Skeletal muscle satellite cell (primary cell): Measurements from ENCODE around the gene PACRG.

Experiments
- H3K27me3 ChIP-seq: 2 replicates; pipeline ENCODE4 v1.7.0; 2013; ENCODE audit warnings: low read length; ENCODE audit not compliant: control insufficient read depth, insufficient read depth
- H3K36me3 ChIP-seq: 2 replicates; pipeline ENCODE4 v1.7.0; 2013; ENCODE audit warnings: mild to moderate bottlenecking, control low read depth, low read length; ENCODE audit not compliant: insufficient read depth
- H3K4me1 ChIP-seq: 2 replicates; pipeline ENCODE4 v1.7.0; 2013; ENCODE audit warnings: low read length; ENCODE audit not compliant: control insufficient read depth, insufficient read depth
- H3K4me2 ChIP-seq: 2 replicates; pipeline ENCODE4 v1.7.0; 2013; ENCODE audit warnings: mild to moderate bottlenecking, low read length
- H3K4me3 ChIP-seq: 2 replicates; pipeline ENCODE4 v1.7.0; 2013; ENCODE audit warnings: low read length
- H3K9ac ChIP-seq: 2 replicates; pipeline ENCODE4 v1.7.0; 2013; ENCODE audit warnings: mild to moderate bottlenecking, low read depth, low read length, moderate library complexity
- H3K9me3 ChIP-seq: replicated peaks from 2 replicates; pipeline ENCODE4 v1.7.0; 2013; ENCODE audit warnings: mild to moderate bottlenecking, control low read depth, low read length

PACRG gene

DNA sequence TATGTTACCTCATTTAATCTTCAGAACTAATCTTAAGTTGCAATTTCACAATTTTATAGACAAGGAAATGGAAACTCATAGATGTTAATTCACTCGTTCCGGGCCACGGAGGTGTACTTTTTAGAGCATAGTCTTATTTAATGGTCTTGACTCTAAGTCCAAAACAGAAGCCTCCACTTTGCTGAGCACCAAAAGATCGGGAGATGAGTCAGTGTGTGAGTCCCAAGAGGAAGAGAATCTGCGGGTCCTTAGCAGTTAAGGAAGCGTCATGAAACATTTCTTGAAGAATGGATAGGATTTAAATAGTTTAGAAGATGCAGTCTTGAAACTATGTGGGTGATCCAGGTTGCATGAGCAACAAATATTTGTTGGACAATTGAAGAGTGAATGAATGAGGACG lies 454.9 kb downstream of the PACRG start:
- Histone ChIP-seq H3K4me1 (no peaks in the 10 kb centered on the region), H3K9me3 (no peaks in the 10 kb centered on the region), H3K4me3 (no peak overlapping the region), H3K9ac (no peak overlapping the region), H3K4me2 (no peak overlapping the region), H3K36me3 (no peaks in the 10 kb centered on the region), H3K27me3 (no peaks in the 10 kb centered on the region)

DNA sequence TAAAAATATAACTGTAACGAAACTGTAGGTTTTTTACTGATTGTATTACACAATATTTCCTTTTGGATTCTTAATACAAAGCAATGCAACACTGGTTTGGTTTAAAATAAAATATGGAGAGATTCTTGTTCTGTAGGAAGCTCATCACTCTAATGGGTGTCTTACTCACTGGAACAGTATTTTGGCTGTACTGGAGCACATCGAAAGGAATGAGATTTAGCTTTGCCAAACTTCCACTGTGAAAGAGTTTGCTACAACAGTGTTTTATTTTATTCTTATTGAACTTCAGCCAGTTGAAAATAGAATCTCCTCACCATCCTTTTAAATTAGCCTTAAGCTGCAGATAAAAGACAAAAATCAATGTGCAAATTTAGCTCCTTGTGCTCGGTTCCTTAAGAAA lies 456.0 kb downstream of the PACRG start:
- Histone ChIP-seq H3K36me3 (no peaks in the 10 kb centered on the region), H3K9me3 (no peaks in the 10 kb centered on the region)

DNA sequence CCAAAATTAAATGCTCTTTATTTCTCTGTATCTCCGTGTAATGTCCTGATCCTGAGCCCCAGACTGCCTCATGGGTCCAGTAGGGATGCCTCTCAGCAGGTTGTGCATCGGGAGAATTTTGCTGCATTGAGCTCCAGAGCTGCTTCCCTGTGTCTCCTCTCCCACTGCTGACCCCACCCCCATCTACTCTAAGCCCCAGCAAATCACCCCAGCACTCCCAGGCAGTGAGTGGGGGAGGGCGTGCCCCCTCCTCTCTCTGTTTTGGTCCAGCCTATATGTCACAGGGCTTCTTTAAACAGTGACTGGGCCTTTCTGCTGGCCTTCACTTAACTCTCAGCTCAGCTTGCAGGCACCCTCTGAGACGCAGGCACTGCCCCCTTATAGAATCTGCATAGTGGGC lies 458.0 kb downstream of the PACRG start:
- no peak overlapping the region for H3K9ac ChIP-seq
- no peaks in the 10 kb centered on the region for H3K27me3 ChIP-seq
- H3K36me3 ChIP-seq = no peaks in the 10 kb centered on the region
- no peak overlapping the region for H3K4me2 ChIP-seq
- H3K4me3 ChIP-seq = no peak overlapping the region
- H3K9me3 ChIP-seq = no peaks in the 10 kb centered on the region
- no peaks in the 10 kb centered on the region for H3K4me1 ChIP-seq

More for the DNA sequence above, 456.0 kb downstream of the PACRG start:
- no peak overlapping the region for H3K4me2 ChIP-seq
- H3K4me1 ChIP-seq = no peaks in the 10 kb centered on the region
- no peaks in the 10 kb centered on the region for H3K27me3 ChIP-seq
- no peak overlapping the region for H3K9ac ChIP-seq
- no peak overlapping the region for H3K4me3 ChIP-seq

DNA sequence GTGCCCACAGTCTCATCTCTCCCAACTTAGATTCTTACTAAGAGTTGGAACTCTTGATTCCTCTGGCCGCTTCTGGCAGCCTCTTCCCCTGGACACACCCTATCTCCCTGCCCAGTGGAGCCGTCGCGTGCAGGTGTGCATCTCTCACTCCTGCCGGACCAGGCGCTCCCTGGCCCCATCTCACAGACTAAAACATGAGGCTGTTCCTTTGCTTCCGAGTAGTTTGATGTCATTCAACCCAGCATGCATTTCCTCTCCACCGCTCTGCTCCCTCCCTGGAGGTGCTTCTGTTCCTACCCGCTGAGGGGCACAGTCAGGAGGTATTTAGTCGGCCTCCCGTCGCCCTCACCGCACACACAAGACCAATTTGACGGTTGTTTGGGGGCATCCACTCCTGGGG lies 458.8 kb downstream of the PACRG start:
- H3K4me1 ChIP-seq = no peaks in the 10 kb centered on the region
- no peak overlapping the region for H3K9ac ChIP-seq
- no peaks in the 10 kb centered on the region for H3K36me3 ChIP-seq
- no peak overlapping the region for H3K4me2 ChIP-seq
- H3K27me3 ChIP-seq = no peaks in the 10 kb centered on the region
- H3K9me3 ChIP-seq = no peaks in the 10 kb centered on the region
- no peak overlapping the region for H3K4me3 ChIP-seq

DNA sequence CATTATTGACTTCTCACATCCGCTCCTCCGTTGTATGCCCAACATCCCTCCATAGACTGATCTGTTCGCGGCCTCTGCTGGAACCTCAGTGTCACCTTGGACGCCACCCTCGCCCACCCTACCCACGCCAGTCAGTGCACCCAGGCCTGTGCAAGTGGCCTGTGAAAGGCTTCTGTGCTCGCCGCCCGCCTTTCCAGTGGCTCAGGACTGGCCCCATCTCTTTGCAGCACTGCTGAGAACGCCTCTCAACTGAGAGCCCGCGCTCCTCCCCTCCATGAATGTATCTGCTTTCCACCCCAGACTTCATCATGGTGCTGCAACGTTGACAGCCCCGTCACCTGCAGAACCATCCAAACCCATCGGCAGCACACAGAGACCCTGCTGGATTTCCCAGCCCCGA lies 459.4 kb downstream of the PACRG start:
- no peak overlapping the region for H3K9ac ChIP-seq
- H3K36me3 ChIP-seq = no peaks in the 10 kb centered on the region
- H3K4me1 ChIP-seq = no peaks in the 10 kb centered on the region
- no peak overlapping the region for H3K4me2 ChIP-seq
- H3K9me3 ChIP-seq = no peaks in the 10 kb centered on the region
- H3K4me3 ChIP-seq = no peak overlapping the region
- H3K27me3 ChIP-seq = no peaks in the 10 kb centered on the region

DNA sequence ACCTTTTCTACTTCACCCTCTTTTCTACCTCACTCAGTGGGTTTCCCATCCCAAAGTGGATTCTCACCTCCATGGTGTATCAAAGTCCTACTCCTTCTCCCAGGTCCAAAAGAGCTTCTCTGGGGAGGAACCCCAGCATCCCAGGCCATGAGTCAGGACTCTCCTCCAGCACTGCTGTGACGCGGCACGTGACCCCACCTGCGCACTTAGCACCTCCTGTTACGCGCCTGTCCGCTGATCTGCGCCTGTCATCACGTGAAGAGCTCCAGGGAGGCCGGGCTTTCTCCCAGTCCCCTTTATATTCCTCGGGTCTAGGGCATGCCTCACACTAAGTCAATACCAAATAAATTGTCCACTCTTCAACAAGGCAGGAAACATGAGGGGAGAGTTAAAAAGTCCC lies 459.8 kb downstream of the PACRG start:
- H3K27me3 ChIP-seq = no peaks in the 10 kb centered on the region
- H3K4me1 ChIP-seq = no peaks in the 10 kb centered on the region
- H3K9ac ChIP-seq = no peak overlapping the region
- no peak overlapping the region for H3K4me2 ChIP-seq
- H3K36me3 ChIP-seq = no peaks in the 10 kb centered on the region
- H3K9me3 ChIP-seq = no peaks in the 10 kb centered on the region
- no peak overlapping the region for H3K4me3 ChIP-seq

DNA sequence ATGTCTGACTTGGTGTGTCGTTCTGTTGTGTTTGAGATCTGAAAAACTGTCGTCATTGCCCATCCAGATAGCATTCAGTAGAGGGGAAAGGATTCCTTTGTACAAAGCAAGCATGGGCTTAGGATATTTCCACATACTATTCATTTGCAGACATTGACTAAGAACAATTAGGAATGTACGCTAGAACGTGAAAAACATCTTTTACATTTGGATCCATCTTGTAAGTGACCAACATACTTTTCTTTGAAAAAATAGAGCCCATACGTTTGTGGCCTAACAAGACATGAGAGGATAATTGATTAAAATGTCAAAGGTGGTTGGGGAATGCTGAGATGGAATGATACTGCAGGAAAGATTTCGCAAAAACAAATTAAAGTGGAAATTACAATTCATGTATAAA lies 461.0 kb downstream of the PACRG start:
- no peak overlapping the region for H3K9ac ChIP-seq
- H3K27me3 ChIP-seq = no peaks in the 10 kb centered on the region
- no peak overlapping the region for H3K4me2 ChIP-seq
- no peaks in the 10 kb centered on the region for H3K9me3 ChIP-seq
- no peaks in the 10 kb centered on the region for H3K4me1 ChIP-seq
- H3K4me3 ChIP-seq = no peak overlapping the region
- H3K36me3 ChIP-seq = no peaks in the 10 kb centered on the region

DNA sequence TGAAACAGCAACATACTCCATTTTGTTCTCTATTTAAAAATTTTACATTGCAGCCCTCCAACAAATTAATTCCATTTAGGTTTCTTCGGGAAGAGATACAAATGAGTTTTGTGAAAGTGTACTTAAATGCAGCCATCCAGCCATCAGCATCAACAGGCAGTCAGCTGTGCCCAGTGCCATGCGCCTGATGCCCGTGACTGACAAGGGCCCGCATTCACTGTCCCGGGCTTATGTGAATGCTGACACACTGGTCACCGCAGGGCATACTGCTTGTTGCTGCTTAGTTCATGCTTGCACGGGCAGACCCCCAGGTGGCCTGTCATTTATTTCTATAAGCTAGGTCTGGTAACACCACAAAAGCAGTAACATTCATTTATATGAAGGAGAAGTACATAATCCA lies 461.8 kb downstream of the PACRG start:
- Histone ChIP-seq H3K9ac (no peak overlapping the region), H3K36me3 (no peaks in the 10 kb centered on the region)

DNA sequence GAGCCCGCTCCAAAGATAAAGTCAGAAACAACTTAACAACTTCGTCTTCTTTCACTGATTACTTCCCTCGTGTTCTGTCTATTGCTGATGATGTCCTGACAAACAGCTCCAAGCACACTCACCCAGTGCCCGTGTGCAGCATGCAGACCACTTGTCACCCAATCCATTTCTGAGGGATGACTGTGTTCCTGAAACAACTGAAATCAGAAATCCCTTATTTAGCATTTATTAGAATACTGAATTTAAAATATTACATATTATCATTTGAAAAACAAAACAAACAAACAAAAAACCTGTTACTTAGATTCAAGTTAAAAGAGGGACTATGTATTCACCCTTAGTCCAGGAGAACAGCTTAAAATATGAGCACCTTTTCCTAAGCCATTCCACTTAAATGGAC lies 463.0 kb downstream of the PACRG start:
- Histone ChIP-seq H3K4me3 (no peak overlapping the region), H3K9me3 (no peaks in the 10 kb centered on the region), H3K36me3 (no peaks in the 10 kb centered on the region), H3K27me3 (no peaks in the 10 kb centered on the region), H3K4me2 (no peak overlapping the region), H3K4me1 (no peaks in the 10 kb centered on the region), H3K9ac (no peak overlapping the region)

More for the DNA sequence above, 461.8 kb downstream of the PACRG start:
- Histone ChIP-seq H3K27me3 (no peaks in the 10 kb centered on the region), H3K9me3 (no peaks in the 10 kb centered on the region), H3K4me1 (no peaks in the 10 kb centered on the region), H3K4me3 (no peak overlapping the region), H3K4me2 (no peak overlapping the region)

DNA sequence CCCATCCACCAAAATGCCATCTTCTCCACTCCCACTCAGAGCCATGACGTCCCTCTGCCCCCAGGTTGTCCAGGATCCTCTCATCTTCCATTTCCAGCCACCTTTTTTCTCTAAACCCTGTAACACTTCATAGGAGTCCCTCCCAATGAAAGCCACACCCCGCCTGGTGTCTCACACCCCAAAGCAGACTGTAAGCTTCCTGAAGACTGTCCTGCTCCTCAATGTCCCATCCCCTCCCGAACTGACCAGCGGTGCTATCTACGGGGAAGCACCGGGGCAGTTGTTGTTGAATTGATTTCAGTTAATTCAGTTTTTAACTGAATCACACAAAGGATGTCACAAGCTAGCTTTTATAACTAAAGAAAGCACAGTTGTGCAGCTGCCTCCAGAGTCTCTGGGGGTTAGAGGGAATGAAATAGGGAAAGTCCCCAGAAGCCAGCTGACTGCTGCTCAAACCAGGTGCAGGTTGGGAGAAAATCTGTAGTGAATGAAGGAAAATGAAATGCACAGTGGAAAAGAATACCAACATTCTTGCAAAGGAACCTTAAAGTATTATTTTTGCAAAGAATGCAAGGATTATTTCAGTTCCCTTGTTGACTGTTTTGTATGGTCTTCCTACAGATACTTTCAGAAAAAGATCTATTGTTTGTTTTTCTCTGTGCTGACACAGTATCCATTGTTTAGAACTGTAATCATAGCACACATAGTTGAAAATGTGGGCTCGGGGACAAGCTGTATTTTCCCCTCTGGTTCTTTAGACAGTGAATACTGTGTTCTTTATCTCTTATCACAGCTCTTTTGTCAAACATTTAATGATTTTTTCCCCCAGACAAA lies 464.1 kb downstream of the PACRG start:
- Histone ChIP-seq H3K4me1 (no peaks in the 10 kb centered on the region), H3K36me3 (no peaks in the 10 kb centered on the region), H3K4me2 (no peak overlapping the region)

DNA sequence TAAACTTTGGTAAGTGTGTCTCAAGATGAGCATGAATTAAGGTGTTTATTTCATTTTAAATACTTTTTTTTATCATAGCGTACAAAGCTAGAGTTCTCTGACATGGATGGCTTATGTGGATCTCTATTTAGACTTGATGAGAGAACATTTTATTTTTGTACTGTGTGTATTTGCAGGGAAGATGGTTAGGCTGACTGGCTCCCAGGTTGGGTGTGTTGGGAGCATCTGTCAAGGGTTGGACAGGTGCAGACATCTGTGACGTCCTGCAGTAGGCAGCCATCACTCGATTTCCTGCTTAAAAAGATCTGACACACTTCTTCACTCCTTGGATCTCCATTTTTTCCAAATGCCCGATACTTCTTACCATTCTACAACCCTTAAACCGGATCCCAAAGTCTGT lies 464.8 kb downstream of the PACRG start:
- no peak overlapping the region for H3K4me3 ChIP-seq
- no peaks in the 10 kb centered on the region for H3K4me1 ChIP-seq
- no peaks in the 10 kb centered on the region for H3K36me3 ChIP-seq
- H3K9ac ChIP-seq = no peak overlapping the region
- H3K4me2 ChIP-seq = no peak overlapping the region
- no peaks in the 10 kb centered on the region for H3K9me3 ChIP-seq
- no peaks in the 10 kb centered on the region for H3K27me3 ChIP-seq

More for the DNA sequence above, 464.1 kb downstream of the PACRG start:
- H3K9me3 ChIP-seq = no peaks in the 10 kb centered on the region
- H3K4me3 ChIP-seq = no peak overlapping the region
- no peaks in the 10 kb centered on the region for H3K27me3 ChIP-seq
- no peak overlapping the region for H3K9ac ChIP-seq

DNA sequence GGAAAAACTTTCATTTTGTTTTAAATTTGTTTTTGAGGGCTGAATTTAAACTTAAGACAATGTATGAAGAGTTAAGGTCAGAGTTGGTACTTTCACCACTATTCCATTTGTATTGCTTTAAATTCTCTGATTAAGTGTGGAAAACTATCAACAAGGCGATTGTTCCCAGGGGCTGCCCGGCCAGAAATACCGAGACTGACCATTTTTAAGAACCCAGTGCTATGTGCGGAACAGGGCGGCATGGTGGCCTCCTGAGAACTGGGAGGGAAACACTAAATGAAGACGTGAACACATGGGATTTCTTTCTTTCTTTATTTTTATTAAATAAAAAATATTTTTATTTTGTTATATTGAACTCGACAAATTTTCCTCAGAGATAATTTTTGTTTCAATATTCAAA lies 465.6 kb downstream of the PACRG start:
- no peak overlapping the region for H3K9ac ChIP-seq
- no peaks in the 10 kb centered on the region for H3K4me1 ChIP-seq
- H3K27me3 ChIP-seq = no peaks in the 10 kb centered on the region
- no peaks in the 10 kb centered on the region for H3K9me3 ChIP-seq
- no peaks in the 10 kb centered on the region for H3K36me3 ChIP-seq
- H3K4me3 ChIP-seq = no peak overlapping the region
- H3K4me2 ChIP-seq = no peak overlapping the region
